Daoy (cell line): ENCODE results near the gene NDUFB2. TPM values are rescaled to one million over a fixed set of nuclear protein-coding genes. Genes with fewer than 3 reads are reported as not detected.
"Not testable (repeated sequence)": the region's sequence is repeated elsewhere in the genome, so short reads cannot be mapped to it uniquely, and the experiment has no call there.

Experiments used
- DNase-seq: peaks from one replicate; pipeline ENCODE4 v3.0.0-alpha.2; 2015; ENCODE audit warnings: low read depth
- total RNA-seq: library from RNA; depleted of rRNA; stranded (reverse); fragments of >200 nt; shearing (Covaris generic); gene quantifications from 2 replicates; pipeline ENCODE4 v1.2.3, GENCODE V29; 2014

Gene NDUFB2
- total RNA-seq, 1 experiment from 2014 or later: 566 TPM

DNA sequence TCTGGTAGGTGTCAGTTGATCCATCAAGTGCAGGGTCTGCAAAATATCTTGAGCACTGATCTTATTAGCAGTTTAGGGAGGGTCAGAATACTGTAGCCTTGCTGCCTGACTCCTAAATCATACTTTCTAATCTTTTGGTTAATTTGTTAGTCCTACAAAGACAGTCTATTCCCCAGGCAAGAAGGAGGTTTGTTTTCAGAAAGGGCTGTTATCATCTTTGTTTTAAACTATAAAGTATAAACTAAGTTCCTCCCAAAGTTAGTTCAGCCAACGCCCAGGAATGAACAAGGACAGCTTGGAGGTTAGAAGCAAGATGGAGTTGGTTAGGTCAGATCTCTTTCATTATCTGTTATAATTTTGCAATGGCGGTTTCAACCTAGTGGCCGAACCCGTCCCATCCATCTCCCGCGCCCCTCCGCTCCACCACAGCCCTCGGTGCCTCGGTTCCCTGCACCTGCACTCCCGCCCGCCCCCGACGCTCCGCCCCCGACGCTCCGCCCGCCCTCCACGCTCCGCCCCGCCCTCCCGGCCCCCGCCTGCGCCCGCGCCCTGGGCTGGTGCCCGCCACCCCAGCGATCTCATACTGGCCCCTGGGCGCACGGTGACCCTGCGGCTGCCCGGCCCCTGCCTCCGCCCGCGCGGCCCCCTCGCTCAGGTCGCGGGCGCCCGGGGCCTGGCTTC is 24.0 kb upstream of the NDUFB2 start, which contains the start of gene ADCK2:
Gene ADCK2, plus strand, starts transcription at position 564 of the 681 bp plus-strand sequence. CDS start 386 bp downstream, outside the sequence.
- DNase-seq: peak; percentile 48

DNA sequence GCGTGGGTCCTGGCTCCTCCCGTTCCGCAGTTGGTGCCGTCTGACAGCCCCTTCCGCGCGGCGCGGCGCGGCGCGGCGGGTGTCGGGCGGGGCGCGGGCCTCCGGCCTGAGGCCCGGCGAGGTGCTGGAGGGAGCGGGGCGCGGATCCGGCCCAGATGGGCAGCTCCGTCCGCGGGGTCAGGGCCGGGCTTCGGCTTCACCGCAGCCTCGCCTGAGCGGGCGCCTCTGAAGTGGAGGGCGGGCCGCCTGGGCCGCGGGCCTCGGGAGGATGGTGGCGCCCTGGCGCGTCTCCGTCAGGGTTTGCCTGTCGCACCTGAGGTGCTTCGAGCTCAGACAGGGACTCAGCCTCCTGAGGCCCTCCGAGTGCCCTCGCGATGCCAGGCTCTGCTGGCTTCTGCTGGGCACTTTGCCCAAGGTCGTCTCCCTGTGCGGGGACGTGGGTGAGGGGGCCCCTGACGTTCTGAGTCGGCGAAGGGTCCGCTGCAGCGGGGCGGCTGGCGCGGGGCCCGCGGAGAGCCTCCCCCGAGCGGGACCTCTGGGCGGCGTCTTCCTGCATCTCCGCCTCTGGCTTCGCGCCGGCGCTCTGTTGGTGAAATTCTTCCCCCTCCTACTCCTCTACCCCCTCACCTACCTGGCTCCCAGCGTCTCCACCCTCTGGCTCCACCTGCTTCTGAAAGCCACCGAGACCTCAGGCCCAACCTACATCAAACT is 23.3 kb upstream of the NDUFB2 start:
- peak; percentile 41 for DNase-seq

DNA sequence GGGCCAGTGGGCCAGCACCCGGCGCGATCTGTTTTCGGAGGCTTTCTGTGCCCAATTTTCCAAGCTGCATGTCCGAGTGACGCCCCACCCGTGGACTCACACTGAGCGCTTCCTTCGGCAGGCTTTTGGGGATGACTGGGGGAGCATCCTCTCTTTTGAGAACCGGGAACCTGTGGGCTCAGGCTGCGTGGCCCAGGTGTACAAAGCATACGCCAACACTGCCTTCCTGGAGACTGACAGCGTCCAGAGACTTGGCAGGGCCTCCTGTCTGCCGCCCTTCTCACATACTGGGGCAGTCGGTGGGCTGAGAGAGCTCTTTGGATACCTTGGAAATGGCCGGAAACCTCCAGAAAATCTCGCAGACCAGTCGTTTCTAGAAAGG is 22.7 kb upstream of the NDUFB2 start:
- DNase-seq: no peak

DNA sequence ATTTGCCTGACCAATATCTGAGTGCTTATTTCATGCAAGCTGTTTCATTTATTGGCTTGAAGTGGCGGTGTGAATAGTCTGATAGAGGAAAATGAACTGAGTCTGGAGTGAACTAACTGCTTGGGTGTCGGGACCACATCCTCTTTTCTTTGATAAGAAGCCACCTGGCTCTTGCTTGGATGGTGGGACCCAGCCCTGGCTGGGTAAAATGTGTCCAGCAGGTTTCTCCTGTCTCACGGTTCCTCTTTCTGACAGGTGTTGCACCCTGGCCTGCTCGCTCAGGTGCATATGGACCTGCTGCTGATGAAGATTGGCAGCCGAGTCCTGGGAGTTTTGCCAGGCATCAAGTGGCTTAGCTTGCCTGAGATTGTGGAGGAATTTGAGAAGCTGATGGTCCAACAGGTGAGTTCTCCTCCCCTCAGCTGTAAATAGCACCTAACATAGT is 22.1 kb upstream of the NDUFB2 start:
- no peak for DNase-seq

DNA sequence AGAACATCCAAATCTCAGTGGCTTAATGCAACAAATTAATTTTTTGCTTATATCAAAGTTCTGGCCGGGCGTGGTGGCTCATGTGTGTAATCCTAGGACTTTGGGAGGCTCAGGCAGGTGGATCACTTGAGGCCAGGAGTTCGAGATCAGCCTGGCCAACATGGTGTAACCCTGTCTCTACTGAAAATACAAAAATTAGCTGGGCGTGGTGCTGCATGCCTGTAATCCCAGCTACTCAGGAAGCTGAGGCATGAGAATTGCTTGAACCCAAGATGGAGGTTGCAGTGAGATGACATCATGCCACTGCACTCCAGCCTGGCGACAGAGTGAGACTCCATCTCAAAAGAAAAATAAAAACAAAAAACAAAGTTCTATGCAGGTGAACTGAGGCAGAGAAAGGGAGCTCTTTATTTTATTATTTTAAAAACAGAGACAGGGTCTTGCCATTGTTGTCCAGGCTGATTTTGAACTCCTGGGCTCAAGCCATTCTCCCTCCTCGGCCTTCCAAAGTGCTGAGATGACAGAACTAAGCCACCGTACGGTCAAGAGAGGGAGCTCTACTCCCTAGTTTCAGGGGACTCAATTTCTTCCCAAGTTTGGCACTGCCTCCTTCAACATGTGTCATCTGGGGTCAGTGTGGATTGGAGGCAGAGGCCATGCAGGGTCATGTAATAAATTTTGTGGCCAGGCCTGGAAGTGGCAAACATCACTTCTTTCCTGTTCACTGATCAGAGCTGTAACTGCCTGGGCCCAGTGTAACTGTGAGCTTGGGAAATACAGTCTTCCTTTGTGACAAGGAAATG is 21.4 kb upstream of the NDUFB2 start:
- peak; percentile 51 for DNase-seq

DNA sequence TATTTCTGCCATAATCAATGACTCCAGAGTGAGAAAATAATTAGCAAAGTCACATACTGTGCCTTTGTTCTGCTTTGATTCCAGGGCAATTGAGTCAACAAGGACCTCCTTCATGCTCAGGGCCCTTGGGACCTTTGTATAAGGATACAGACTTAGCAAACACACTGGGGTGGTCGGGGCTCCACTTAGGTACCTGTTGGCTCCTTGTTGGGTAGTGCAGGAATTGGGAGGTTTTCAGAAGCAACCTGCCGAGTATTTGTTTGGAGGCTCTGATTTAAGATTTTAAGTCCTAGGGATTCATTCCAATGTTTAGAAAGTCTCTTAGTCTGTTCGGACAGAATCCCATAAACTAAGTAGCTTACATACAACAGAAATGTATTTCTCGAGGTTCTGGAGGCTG is 20.8 kb upstream of the NDUFB2 start:
- no peak for DNase-seq

DNA sequence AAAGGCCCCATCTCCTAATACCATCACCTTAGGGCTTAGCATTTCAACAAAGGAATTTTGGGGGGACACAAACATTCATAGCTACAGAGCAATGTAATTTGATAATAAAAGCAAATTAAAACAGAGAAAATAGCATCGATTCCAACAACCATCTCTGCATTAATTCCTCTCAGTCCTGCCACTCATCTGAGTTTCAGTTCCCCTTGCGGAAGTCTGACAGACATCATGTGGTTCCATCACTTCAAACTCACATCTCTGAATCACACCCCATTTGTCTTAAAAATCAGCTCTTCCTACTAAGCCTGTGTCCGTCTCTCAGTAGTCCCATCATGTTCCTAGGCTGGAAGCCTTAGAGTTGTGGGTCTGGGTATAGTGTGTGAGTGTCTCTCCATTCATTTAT is 20.2 kb upstream of the NDUFB2 start:
- DNase-seq: no peak

DNA sequence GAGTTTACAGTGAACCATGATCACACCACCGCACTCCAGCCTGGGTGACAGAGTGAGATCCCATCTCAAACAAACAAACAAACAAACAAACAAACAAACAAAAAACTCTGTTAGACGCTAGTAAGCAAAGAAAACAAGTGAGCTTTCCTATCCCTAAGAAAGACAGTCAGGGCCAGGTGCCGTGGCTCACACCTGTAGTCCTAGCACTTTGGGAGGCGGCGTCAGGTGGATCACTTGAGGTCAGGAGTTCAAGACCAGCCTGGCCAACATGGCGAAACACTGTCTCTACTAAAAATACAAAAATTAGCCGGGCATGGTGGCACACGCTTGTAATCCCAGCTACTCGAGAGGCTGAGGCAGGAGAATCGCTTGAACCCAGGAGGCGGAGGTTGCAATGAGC is 19.6 kb upstream of the NDUFB2 start:
- DNase-seq: not testable (repeated sequence)

DNA sequence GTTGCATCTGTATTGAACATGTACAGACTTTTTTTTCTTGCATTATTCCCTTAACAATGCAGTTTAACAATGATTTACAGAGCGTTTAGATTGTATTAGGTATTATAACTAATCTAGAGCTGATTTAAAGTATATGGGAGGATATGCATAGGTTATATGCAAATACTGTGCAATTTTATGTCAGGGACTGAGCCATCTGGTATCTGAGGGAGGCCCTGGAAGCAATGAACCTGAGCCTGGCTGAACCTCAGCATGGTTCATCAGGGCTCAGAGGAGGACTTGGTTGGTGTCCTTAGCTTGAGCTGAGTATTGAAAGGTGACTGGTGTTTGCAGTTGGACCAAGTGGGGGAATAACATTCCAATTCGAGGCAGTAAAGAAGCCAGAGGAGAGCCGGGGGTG is 19.0 kb upstream of the NDUFB2 start:
- DNase-seq: no peak

DNA sequence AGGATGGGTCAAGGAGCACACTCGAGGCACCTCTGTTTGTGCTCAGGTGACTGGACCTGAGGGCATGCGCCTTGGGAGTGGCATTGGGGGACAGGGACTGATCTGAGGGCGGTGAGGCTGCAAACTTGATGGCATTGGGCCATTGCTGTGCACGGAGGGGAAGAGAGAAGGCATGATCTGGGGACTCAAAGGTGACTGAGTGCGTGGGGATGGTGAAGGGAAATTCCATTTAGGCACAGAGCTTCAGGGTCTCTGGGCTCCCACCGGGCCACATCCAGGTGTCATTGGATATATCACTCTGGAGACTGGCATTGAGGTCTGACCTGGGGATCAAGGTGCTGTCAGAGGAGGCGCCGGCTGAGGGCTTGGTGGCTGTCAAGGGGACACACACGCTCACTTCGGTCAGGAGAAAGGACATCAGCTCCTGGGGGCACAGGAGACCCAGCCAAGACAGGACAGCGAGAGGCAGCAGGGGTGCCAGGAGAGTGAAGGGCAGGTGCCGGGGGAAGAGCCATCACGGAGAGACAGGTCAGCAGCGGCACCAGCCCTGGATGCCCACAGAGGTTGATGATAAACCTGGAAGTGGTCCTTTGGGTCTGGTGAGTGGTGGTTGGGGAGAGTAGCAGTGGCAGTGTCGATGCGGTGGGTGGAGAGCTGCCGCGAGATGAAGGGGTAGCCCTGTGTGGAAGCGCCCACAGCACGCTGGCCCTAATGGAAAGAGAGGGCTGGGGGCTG is 18.3 kb upstream of the NDUFB2 start:
- DNase-seq: no peak

DNA sequence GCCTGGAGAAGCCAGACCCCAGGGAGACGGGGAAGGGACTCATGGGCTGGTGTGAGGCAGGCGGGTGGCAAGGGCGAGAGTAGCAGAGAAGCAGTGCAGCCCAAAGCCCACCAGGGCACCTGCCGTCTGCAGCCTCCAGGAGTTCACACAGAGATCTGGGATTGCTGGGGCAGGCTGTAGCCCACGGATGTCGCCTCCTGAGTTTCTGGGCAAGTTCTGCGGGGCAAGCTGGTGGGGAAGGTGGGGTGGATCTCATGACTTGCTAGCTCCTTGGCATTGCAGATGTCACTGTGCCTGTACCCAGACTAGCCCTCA is 17.7 kb upstream of the NDUFB2 start:
- DNase-seq: no peak

DNA sequence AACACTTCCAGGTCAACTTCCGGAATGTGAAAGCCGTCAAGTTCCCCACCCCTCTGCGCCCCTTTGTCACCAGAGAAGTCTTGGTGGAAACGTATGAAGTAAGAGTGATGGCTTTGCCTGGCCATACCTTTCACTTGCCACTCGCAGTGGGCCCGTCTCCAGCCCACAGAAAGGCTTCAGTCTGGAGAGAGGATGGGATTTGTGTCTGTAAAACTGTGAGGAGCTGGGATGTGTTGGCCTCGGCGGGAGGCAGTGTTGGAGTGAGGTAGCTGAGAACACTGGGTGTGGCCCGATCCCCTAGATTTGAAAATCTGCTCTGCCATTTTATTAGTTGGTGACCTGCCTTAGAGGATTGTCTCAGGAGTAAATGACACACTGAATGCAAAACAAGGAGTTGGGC is 17.3 kb upstream of the NDUFB2 start:
- DNase-seq: no peak

DNA sequence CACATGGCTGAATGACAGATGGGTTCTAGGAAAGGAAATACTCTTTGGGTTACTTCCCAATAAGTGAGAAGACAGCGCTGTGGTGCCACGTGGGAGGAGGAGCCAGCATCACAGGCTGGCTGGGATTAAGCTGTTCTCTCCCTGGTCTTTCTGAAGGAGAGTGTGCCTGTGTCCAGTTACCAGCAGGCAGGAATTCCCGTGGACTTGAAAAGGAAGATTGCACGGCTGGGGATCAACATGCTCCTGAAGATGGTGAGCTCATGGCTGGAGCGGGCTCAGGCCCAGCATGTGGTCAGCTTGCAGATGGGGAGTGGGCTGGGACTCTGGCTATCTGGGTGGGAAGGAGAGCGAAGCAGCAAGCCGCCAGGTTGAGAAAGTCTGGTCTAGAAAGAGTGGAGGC is 15.6 kb upstream of the NDUFB2 start:
- DNase-seq: no peak

DNA sequence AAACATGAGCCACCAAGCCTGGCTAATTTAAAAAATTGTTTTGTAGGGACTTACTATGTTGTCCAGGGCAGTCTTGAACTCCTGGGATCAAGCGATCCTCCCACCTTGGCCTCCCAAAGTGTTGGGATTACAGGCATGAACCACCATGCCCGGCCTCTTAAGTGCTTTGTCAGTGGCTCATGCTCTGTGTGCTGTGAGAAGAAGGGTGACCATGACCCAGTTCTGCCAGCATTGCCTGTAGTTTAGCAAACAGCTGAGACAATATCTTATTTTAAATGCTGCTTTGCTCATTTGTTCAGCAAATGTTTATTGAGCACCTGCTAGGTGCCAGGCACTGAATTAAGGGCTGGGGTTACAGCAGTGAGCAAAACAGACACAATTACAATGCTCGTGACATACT is 14.7 kb upstream of the NDUFB2 start:
- DNase-seq: no peak

DNA sequence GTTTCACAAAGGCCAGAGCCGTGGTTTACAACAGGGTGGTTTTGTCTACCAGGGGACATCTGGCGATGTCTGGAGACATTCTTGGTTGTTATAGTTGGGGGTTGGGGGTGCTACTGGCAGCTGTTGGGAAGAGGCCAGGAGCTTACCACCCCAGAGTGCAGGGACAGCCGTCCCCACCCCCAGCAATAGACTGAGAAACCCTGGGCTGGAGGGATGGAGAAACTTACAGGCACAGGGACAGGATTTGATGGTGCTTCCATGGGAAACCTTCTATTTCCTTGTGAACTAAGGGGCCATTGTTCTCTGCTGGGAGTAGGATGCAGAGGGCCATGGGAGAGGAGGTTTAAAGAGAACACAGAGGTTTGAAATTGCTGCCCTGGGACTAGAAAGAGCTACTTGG is 12.9 kb upstream of the NDUFB2 start:
- no peak for DNase-seq

DNA sequence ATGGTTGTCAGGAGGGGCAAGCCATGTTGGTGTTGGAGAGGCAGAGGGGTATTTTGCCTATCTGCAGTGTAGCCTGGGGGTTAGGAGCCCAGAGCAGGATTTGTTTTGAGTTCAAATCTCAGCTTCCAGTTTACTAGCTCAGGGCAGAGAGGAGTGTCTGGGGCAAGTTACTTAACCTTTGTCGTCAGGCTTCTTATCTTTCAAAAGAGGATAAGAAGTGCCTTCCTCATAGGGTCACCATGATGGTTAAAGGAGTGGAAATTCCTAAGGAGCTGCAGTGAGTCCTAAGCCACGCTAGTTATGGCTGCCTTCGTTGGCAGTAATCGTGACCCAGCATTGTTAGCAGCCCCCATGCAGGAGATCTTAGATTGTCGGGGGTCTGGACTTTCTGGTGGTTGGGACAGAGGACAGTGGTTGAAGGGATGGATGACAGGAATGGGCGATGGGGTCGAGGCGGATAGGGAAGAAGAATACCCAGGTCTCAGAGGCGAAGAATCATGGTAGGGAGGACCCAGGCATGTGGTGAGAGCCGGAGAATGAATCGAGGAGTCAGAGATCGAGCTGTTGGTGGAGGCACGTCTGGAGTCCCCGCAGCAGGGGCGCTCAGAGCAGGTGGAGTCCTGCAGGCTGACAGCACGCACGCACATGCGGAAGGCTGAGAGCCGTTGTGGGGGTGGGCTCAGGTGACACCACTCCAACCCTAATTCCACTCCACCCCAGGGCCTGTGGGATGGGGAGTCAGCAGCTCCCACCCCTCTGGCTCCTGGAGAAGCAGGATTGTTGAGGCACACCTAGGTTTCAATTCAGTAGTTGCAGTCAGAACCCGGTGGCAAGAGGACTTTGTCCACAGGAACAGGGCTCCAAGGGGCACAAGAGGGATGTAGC is 12.2 kb upstream of the NDUFB2 start:
- DNase-seq: no peak

DNA sequence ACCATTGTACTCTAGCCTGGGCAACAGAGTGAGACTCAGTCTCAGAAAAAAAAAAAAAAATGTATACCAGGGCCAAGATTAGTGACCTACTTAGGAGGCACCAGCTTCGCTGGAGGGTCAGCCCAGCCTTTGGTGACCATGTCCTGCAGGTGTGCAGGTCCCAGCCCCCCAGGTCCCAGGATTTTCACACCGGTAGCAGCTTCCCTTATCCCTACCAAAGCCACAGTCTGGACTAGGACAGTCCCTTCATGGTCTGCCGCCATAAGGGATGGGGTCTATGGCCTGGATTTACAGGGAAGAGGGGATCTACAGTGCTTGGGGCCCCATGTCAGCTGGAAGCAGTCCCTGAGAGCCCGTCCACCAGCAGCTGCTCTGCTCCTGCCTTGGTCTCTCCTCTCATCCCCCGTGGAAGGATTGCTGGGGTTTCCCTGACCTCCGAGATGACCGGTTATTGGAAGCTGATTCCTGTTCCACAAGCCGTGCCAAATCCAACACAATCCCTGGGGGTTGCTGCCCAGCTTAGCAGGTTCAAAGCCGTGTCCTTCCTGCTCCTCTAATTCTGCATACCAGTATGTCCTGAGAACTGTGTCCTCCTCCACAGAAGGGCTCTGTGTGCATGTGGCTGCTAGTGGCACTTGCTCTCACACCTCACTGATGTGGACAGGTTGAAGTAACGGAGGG is 11.0 kb upstream of the NDUFB2 start:
- no peak for DNase-seq

DNA sequence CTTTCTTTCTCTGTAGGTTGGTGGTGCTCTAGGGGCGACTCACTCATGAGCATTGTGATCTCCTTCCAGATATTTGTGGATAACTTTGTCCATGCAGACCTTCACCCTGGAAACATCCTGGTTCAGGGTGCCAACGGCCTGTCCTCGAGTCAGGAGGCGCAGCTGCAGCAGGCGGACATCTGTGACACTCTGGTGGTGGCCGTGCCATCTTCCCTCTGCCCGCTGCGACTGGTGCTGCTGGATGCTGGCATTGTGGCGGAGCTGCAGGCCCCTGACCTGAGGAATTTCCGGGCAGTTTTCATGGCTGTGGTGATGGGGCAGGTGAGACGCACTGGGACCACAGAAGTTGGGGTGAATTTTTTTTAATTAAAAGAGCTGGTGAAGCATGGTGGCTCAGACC is 9.6 kb upstream of the NDUFB2 start:
- DNase-seq: no peak

DNA sequence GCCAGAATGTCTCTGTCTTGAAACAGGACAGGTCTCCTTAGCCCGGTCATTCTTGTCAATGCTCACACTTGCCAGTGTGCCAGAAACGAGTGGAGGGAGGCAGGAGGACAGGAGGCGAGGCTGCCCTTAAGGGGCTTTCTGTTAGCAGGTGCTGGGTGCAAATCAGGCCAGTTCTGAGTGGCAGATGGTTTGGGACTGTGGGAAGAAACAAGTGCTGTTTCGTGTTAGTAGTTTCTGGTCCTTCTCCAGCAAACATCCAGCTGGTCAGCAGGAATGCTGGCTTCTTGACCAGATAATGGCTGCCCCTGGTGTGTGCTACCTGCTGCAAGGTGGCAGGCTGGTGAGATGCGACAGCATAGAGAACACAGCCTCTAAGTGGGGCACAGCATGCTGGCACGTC is 8.2 kb upstream of the NDUFB2 start:
- no peak for DNase-seq
